H1 (cell line): ENCODE results near the gene ARHGEF12. TPM values are rescaled to one million over a fixed set of nuclear protein-coding genes. Genes with fewer than 3 reads are reported as not detected.

ENCODE experiments used
- CHD2 ChIP-seq: IDR thresholded peaks from 2 replicates; pipeline ENCODE4 v1.6.1; 2012; ENCODE audit warnings: low read length, improper control_type of control experiment
- EZH2 ChIP-seq: fragments of 200-600 bp; sonication (generic); IDR thresholded peaks from 2 replicates; pipeline ENCODE4 v1.7.1; 2012; ENCODE audit warnings: low read depth, mild to moderate bottlenecking, moderate library complexity, low read length, inconsistent platforms; ENCODE audit not compliant: severe bottlenecking
- KDM4A ChIP-seq: IDR thresholded peaks from one replicate; pipeline ENCODE4 v1.7.1; 2012; ENCODE audit warnings: low read depth, mild to moderate bottlenecking, moderate library complexity, low read length, inconsistent platforms; ENCODE audit not compliant: severe bottlenecking
- ZNF274 ChIP-seq: IDR thresholded peaks from 2 replicates; pipeline ENCODE4 v1.7.0; 2012; ENCODE audit warnings: low read length, borderline replicate concordance; ENCODE audit errors: extremely low read depth
- polyA plus RNA-seq, 7 experiments: library from polyadenylated mRNA; depleted of rRNA in 3 of 7; stranded (reverse) in 5 of 7; unstranded in 2 of 7; fragments of >200 nt in 5 of 7; fragments of 200-250 nt in 2 of 7; gene quantifications; 1 replicate in 5 of 7; 2 replicates in 1 of 7; 4 replicates in 1 of 7; pipeline versions ENCODE4 v1.2.1 to v1.2.3, GENCODE V29; 2011 to 2013; ENCODE audit warnings: missing spikeins in 2 of 7, mixed read lengths in 2 of 7
- total RNA-seq: library from RNA; stranded (reverse); fragmentation: NEBNext Ultra II Directional; extraction: Animal tissue kit (Norgen Biotek cat#: 25700); gene quantifications from 2 replicates; pipeline ENCODE4 v1.2.1, GENCODE V29; 2021
- TF ChIP-seq, protein P1 (sequence below), 3 experiments: IDR thresholded peaks; 1 replicate in 2 of 3; 2 replicates in 1 of 3; pipeline versions ENCODE4 v1.5.1 to v1.6.1; 2011; ENCODE audit warnings: low read length in 3 of 3, mild to moderate bottlenecking in 3 of 3, inconsistent platforms in 2 of 3, low read depth in 1 of 3, moderate library complexity in 1 of 3; ENCODE audit not compliant: insufficient read depth in 1 of 3; ENCODE audit errors: control extremely low read depth in 1 of 3

Gene ARHGEF12
- total and polyA plus RNA-seq, 2 of the 8 experiments (the other 6 are each of a cell fraction or from before 2014, with no cell fraction given) = 5.1 to 33.7 TPM

DNA sequence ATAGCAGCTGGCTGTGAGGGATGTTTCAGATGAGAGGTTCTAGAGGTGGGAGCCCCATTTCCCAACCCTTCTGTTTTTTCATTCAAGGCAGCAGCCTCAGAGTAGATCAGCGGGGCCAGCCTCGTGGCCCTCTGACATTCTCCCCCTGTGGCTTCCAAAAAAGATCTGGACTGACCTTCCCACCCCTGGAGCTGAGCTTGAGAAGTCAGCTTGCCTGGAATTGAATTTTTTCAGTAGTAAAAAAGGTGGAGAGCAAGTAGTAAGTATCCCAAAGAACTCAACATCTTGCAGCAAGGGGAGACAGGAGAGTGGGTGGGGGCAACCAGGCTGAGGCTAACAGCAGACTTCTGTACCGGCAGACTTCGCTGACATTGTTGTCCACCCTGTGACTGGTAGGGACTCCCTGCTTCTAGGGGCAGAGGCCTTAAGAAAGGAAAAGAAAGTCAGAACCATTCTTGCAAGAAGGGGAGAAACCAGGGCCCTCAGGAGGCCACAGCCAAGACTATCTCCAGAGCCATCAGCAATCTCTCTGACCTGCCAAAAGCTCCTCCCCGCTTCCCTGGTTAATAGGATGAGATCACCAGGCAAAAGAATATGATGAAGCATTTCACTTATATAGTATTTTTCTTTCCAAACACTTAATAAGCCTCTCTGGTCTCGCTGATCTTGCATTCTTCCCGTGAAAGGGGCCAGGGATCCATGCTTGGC lies 173.3 kb downstream of the ARHGEF12 start (continued):
- TF ChIP-seq, protein P1, sequence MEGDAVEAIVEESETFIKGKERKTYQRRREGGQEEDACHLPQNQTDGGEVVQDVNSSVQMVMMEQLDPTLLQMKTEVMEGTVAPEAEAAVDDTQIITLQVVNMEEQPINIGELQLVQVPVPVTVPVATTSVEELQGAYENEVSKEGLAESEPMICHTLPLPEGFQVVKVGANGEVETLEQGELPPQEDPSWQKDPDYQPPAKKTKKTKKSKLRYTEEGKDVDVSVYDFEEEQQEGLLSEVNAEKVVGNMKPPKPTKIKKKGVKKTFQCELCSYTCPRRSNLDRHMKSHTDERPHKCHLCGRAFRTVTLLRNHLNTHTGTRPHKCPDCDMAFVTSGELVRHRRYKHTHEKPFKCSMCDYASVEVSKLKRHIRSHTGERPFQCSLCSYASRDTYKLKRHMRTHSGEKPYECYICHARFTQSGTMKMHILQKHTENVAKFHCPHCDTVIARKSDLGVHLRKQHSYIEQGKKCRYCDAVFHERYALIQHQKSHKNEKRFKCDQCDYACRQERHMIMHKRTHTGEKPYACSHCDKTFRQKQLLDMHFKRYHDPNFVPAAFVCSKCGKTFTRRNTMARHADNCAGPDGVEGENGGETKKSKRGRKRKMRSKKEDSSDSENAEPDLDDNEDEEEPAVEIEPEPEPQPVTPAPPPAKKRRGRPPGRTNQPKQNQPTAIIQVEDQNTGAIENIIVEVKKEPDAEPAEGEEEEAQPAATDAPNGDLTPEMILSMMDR (IDR thresholded peaks at IDR 0.05; ENCODE audit: control extremely low read depth in 1 of 3, insufficient read depth in 1 of 3, low read depth in 1 of 3, low read length in 3 of 3) = no peak
- no peak for TF ChIP-seq EZH2
- TF ChIP-seq CHD2 = no peak
- TF ChIP-seq ZNF274 = no peak
- TF ChIP-seq KDM4A = no peak
